GM15510 (cell line): Measurements from ENCODE around the gene SNRPD3.

Source experiments
- POLR2A ChIP-seq: IDR thresholded peaks from 3 replicates; pipeline ENCODE4 v1.6.1; 2011; ENCODE audit warnings: borderline replicate concordance; ENCODE audit not compliant: insufficient read length; ENCODE audit errors: extremely low read depth

Gene SNRPD3

GRCh38 chr22:24555165-24556039, at the start of gene SNRPD3:
Gene SNRPD3, plus strand, starts transcription at chr22:24555999. Its CDS starts 1,676 bp downstream, at chr22:24557675.
- peak; percentile 73 for TF ChIP-seq POLR2A

GRCh38 chr22:24506802-24507438, 48.9 kb upstream of the SNRPD3 start:
- TF ChIP-seq POLR2A, result no peak

GRCh38 chr22:24507716-24508115, 48.1 kb upstream of the SNRPD3 start:
- no peak for TF ChIP-seq POLR2A

- no peak for TF ChIP-seq POLR2A
These were observed 44.9 kb upstream of the SNRPD3 start for GRCh38 chr22:24510637-24511625.

- TF ChIP-seq POLR2A, result no peak
These were observed 43.8 kb upstream of the SNRPD3 start for GRCh38 chr22:24512043-24512442.

- TF ChIP-seq POLR2A, result no peak
These were observed 42.2 kb upstream of the SNRPD3 start for GRCh38 chr22:24513378-24514240.

GRCh38 chr22:24514241-24515026, 41.4 kb upstream of the SNRPD3 start:
- no peak for TF ChIP-seq POLR2A

- TF ChIP-seq POLR2A, result no peak
These were observed 40.8 kb upstream of the SNRPD3 start for GRCh38 chr22:24515027-24515338.

- no peak for TF ChIP-seq POLR2A
These were observed 39.5 kb upstream of the SNRPD3 start for GRCh38 chr22:24516301-24516737.

GRCh38 chr22:24517446-24517845, 38.4 kb upstream of the SNRPD3 start:
- TF ChIP-seq POLR2A, result no peak

GRCh38 chr22:24518228-24518627, 37.6 kb upstream of the SNRPD3 start:
- no peak for TF ChIP-seq POLR2A

GRCh38 chr22:24518771-24519485, 36.9 kb upstream of the SNRPD3 start:
- no peak for TF ChIP-seq POLR2A
